Skeletal muscle tissue (tissue), 4 donors: ENCODE measurements around the gene CATSPERD. TPM values are rescaled to one million over a fixed set of nuclear protein-coding genes. Genes with fewer than 3 reads are reported as not detected.

Experiments used
- H3K27ac ChIP-seq: one replicate; pipeline ENCODE4 v1.7.0; 2013; ENCODE audit warnings: mild to moderate bottlenecking, low read depth, low read length, inconsistent platforms
- H3K27me3 ChIP-seq, 3 donors: one replicate each; pipeline ENCODE4 v1.7.0; 2013; ENCODE audit warnings: low read length in 3 of 3; ENCODE audit not compliant: control insufficient read depth in 3 of 3, insufficient read depth in 3 of 3
- H3K36me3 ChIP-seq, 3 donors: one replicate each; pipeline ENCODE4 v1.7.0; 2013; ENCODE audit warnings: low read length in 3 of 3; ENCODE audit not compliant: control insufficient read depth in 3 of 3, insufficient read depth in 3 of 3
- H3K4me1 ChIP-seq, 3 donors: one replicate each; pipeline ENCODE4 v1.7.0; 2013; ENCODE audit warnings: low read length in 3 of 3, mild to moderate bottlenecking in 3 of 3; ENCODE audit not compliant: control insufficient read depth in 3 of 3, insufficient read depth in 3 of 3
- H3K4me3 ChIP-seq, 3 donors: one replicate each; pipeline ENCODE4 v1.7.0; 2013; ENCODE audit warnings: low read length in 3 of 3
- H3K9ac ChIP-seq, 3 donors: one replicate each; pipeline ENCODE4 v1.7.0; 2013; ENCODE audit warnings: low read length in 3 of 3, mild to moderate bottlenecking in 3 of 3, moderate library complexity in 2 of 3, low read depth in 1 of 3
- H3K9me3 ChIP-seq, 3 donors: one replicate each; pipeline ENCODE4 v1.7.0; 2013; ENCODE audit warnings: low read length in 3 of 3; ENCODE audit not compliant: control insufficient read depth in 3 of 3
- total RNA-seq: library from RNA; depleted of rRNA; stranded (reverse); fragments of >200 nt; gene quantifications from one replicate; pipeline ENCODE4 v1.2.3, GENCODE V29; 2014
- donor health status: Osteomylitis.

CATSPERD gene
- total RNA-seq, 1 donor from 2014 or later, result not detected

DNA sequence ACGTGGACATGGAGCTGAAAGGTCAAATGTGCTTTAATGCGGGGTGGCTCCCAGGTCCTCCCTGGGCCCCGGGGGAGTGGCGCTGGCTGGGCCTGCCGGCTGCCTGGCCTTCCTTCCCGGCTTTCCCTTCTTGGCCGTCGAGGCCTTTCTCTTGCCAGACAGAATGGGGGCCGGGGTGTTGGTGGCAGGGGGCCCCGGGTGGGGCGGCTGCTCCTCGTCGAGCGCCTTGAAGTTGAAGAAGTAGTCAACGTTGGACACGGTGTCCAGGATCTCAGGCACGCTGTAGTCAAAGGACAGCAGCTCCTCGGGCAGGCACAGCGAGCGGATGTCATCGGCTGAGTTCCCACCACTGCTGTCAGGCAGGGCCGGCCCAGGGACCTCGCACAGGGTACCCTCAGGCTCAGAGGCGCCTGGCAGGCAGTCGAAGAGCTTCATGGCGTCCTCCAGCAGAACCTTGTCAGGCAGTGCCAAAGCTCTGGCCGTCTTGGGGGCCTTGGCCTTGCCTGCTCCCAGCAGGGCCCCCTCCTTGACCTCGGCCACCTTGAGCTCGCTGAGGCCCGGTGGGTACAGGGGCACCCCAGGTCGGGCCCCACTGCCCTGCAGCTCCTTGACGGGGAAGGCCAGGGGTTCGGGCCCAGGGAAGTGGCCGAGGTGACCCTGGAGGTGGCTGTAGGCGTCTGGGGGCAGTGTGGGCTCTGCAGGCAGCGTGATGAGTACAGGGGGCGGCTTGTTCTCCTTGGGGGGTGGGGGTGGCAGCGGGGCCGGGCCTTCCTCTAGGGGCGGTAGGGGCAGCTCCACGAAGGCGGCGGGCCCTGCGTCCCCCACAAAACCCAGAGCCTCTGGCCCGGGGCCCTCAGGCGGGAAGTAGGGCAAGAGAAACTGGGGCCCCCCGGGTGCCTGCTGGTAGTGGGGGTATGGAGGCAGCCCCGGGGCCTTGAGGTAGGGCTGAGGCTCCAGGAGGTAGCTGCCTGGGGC, 62.8 kb downstream of the CATSPERD start:
- H3K4me1 ChIP-seq, result no peaks in the 10 kb centered on the region
- no peaks in the 10 kb centered on the region for H3K9me3 ChIP-seq
- H3K27ac ChIP-seq, result no peak overlapping the region
- no peak overlapping the region for H3K4me3 ChIP-seq
- peaks cover 33 to 41% (median 34%) of the 10 kb centered on the region in 3 donors for H3K36me3 ChIP-seq
- H3K27me3 ChIP-seq, result no peaks in the 10 kb centered on the region
- no peak overlapping the region for H3K9ac ChIP-seq

- H3K9ac ChIP-seq, result no peak within 1 kb of the TSS
- no peaks in the 10 kb centered on the region for H3K27me3 ChIP-seq
- H3K27ac ChIP-seq, result no peak within 1 kb of the TSS
- H3K4me3 ChIP-seq, result no peak within 1 kb of the TSS
- peaks cover 44 to 51% (median 45%) of the 10 kb centered on the region in 3 donors for H3K36me3 ChIP-seq
- no peaks in the 10 kb centered on the region for H3K9me3 ChIP-seq
- peaks cover 0 to under 1% (median 0%) of the 10 kb centered on the region in 3 donors for H3K4me1 ChIP-seq
Measured at GRCh38 chr19:5784581-5785147, 64.2 kb downstream of the CATSPERD start, which contains the start of gene PRR22. PRR22 (minus strand) TSS chr19:5784746; CDS start chr19:5784660, 86 bp downstream.

DNA sequence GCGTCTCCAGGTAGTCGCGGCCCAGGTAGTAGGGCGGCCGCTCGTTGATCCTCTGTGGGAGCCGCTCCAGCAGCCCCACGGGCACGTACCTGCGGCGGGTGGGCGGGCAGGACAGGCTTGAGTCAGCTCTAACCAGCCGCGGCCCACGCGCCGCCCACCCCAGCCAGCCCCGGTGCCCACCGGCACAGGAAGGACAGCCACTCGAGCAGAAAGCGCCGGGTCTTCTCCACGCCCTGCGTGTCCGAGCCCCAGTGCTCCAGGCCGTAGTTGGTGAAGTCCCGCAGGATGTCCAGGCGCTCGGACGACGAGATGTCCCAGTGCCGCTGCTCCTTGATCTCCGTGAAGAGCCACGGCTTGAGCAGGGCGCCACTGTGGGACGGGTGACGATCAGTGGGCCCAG, 65.0 kb downstream of the CATSPERD start:
- no peak overlapping the region for H3K4me3 ChIP-seq
- peaks cover 49 to 55% (median 50%) of the 10 kb centered on the region in 3 donors for H3K36me3 ChIP-seq
- H3K27me3 ChIP-seq, result no peaks in the 10 kb centered on the region
- no peaks in the 10 kb centered on the region for H3K9me3 ChIP-seq
- no peak overlapping the region for H3K9ac ChIP-seq
- no peak overlapping the region for H3K27ac ChIP-seq
- peaks cover 6 to 8% (median 7%) of the 10 kb centered on the region in 3 donors for H3K4me1 ChIP-seq

DNA sequence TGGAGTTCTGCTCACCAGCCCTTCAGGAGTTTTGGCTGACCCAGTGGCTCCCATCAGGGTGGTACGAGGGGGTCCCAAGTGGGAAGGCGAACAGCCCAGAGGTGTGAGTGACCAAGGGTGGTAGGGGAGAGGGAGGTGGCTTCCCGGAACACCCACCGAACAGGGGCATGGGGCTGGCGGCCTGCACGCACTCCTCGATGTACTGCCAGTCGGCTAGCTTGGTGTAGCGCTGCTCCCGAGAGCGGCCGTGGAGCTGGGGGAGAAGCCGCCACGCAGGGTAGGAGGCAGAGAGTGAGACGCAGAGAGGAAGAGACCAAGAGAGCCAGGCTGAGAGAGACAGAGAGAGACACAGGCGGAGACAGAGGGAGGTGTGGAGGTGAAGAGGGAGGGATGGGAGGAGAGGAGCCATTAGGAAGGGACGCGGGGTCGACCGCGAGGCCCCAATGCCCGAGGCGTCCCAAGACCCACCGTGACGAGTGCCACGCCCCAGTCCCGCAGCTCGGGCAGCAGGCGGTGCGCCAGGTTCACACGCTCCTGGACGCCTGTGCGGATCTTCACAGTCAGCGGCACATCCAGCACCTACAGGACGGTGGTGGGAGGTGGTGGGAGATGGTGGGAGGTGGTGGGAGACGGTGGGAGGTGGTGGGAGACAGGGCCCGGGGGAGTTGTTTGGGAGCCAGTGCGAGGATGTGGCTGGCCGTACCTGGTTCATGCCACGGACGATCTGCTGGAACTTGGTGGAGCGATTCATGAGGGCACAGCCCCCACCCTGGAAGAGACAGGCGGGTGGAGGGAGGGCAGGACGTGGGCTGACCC, 66.4 kb downstream of the CATSPERD start:
- Histone ChIP-seq H3K27ac (no peak overlapping the region), H3K36me3 (peaks cover 49 to 55% (median 51%) of the 10 kb centered on the region in 3 donors), H3K9ac (no peak overlapping the region), H3K4me1 (peaks cover 7 to 12% (median 7%) of the 10 kb centered on the region in 3 donors), H3K4me3 (no peak overlapping the region), H3K9me3 (peaks cover 0 to 3% (median 0%) of the 10 kb centered on the region in 3 donors), H3K27me3 (no peaks in the 10 kb centered on the region)

- no peak overlapping the region for H3K9ac ChIP-seq
- no peaks in the 10 kb centered on the region for H3K27me3 ChIP-seq
- peaks cover 49 to 55% (median 51%) of the 10 kb centered on the region in 3 donors for H3K36me3 ChIP-seq
- H3K9me3 ChIP-seq, result peaks cover 0 to 3% (median 0%) of the 10 kb centered on the region in 3 donors
- no peak overlapping the region for H3K4me3 ChIP-seq
- H3K27ac ChIP-seq, result no peak overlapping the region
- peaks cover 7 to 12% (median 7%) of the 10 kb centered on the region in 3 donors for H3K4me1 ChIP-seq
Measured at GRCh38 chr19:5787409-5788182, 67.2 kb downstream of the CATSPERD start.

DNA sequence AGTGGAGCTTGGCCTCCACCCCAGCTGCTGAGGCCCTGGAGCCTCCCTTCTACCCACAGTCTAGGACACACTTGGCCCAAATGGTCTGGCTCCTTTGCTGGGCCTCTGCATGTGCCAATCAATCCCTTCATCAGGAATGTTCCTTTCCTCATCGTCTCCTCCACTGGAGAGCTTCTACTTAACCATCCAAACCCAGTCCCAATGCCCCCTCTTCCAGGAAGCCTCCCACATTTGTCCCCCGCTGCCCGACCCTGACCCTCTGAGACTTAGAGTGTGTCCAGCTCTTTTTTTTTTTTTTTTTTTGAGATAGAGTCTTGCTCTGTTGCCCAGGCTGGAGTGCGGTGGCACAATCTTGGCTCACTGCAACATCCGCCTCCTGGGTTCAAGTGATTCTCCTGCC, 68.0 kb downstream of the CATSPERD start:
- Histone ChIP-seq H3K27me3 (no peaks in the 10 kb centered on the region), H3K4me1 (peaks cover 7 to 12% (median 7%) of the 10 kb centered on the region in 3 donors), H3K9me3 (peaks cover 0 to 3% (median 0%) of the 10 kb centered on the region in 3 donors), H3K4me3 (no peak overlapping the region), H3K9ac (no peak overlapping the region), H3K36me3 (peaks cover 49 to 55% (median 51%) of the 10 kb centered on the region in 3 donors), H3K27ac (no peak overlapping the region)

DNA sequence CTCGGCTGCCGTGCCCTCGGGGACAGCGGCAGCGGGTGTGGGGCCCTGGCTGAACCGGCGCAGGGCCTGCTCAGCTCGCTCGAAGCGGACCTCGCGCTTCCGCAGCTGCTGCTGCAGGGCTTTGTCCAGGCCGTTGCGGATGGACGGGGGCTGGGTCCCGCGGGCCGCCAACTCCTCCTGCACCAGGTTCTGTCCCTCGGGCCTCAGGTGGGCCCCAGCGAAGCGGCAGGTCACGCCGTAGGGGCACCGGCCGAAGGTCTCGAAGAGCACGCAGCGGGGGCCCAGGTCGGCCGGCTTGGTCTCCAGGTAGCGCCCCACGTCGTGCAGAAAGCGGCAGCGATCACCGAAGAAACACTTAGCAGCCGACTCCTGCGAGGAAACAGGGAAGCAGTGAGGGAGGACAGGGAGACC, 68.9 kb downstream of the CATSPERD start:
- no peak overlapping the region for H3K27ac ChIP-seq
- H3K36me3 ChIP-seq, result peaks cover 46 to 52% (median 48%) of the 10 kb centered on the region in 3 donors
- no peak overlapping the region for H3K4me3 ChIP-seq
- peaks cover 0 to 3% (median 0%) of the 10 kb centered on the region in 3 donors for H3K9me3 ChIP-seq
- no peaks in the 10 kb centered on the region for H3K27me3 ChIP-seq
- no peak overlapping the region for H3K9ac ChIP-seq
- H3K4me1 ChIP-seq, result peaks cover 7 to 12% (median 7%) of the 10 kb centered on the region in 3 donors

- Histone ChIP-seq H3K4me1 (peaks cover 7 to 12% (median 7%) of the 10 kb centered on the region in 3 donors), H3K27ac (peak overlapping the region; percentile 99), H3K36me3 (peaks cover 42 to 48% (median 46%) of the 10 kb centered on the region in 3 donors), H3K4me3 (peak overlapping the region; percentile 98 to 99 (median 98)), H3K27me3 (no peaks in the 10 kb centered on the region), H3K9ac (peak overlapping the region; percentile 81 to 98 (median 96)), H3K9me3 (peaks cover 0 to 3% (median 0%) of the 10 kb centered on the region in 3 donors)
Measured at GRCh38 chr19:5789886-5790558, 69.6 kb downstream of the CATSPERD start.
